ENCODE data around the gene FHDC1.

Gene FHDC1

GRCh38 chr4:152983221-152983620 lies 47.1 kb downstream of the FHDC1 start:
- DNase-seq = no peak

- no peak for DNase-seq
Observed at GRCh38 chr4:152983774-152984411, 47.8 kb downstream of the FHDC1 start.

- no peak for DNase-seq
Observed at GRCh38 chr4:152988721-152989553, 52.8 kb downstream of the FHDC1 start.

GRCh38 chr4:152989554-152989970 lies 53.4 kb downstream of the FHDC1 start:
- DNase-seq = no peak

- DNase-seq = no peak
Observed at GRCh38 chr4:152990471-152991131, 54.5 kb downstream of the FHDC1 start.

GRCh38 chr4:152991398-152991797 lies 55.3 kb downstream of the FHDC1 start:
- no peak for DNase-seq

- no peak for DNase-seq
Observed at GRCh38 chr4:152992027-152992426, 55.9 kb downstream of the FHDC1 start.

- no peak for DNase-seq
Observed at GRCh38 chr4:152992466-152992865, 56.3 kb downstream of the FHDC1 start.

GRCh38 chr4:152994038-152994437 lies 57.9 kb downstream of the FHDC1 start:
- no peak for DNase-seq

- no peak for DNase-seq
Observed at GRCh38 chr4:152996111-152996571, 60.0 kb downstream of the FHDC1 start.

- DNase-seq = no peak
Observed at GRCh38 chr4:152996672-152997071, 60.5 kb downstream of the FHDC1 start.

- no peak for DNase-seq
Observed at GRCh38 chr4:152997288-152997687, 61.2 kb downstream of the FHDC1 start.

- DNase-seq = no peak
Observed at GRCh38 chr4:152997771-152998487, 61.8 kb downstream of the FHDC1 start.

- no peak for DNase-seq
Observed at GRCh38 chr4:152998861-152999260, 62.7 kb downstream of the FHDC1 start.

GRCh38 chr4:152999346-153000075 lies 63.4 kb downstream of the FHDC1 start:
- DNase-seq = no peak

- no peak for DNase-seq
Observed at GRCh38 chr4:153000076-153000420, 63.9 kb downstream of the FHDC1 start.

GRCh38 chr4:153001626-153002025 lies 65.5 kb downstream of the FHDC1 start:
- DNase-seq = no peak

- no peak for DNase-seq
Observed at GRCh38 chr4:153002110-153002509, 66.0 kb downstream of the FHDC1 start.

- no peak for DNase-seq
Observed at GRCh38 chr4:153004081-153004850, 68.1 kb downstream of the FHDC1 start.

GRCh38 chr4:153005899-153006381 lies 69.8 kb downstream of the FHDC1 start:
- DNase-seq = no peak

GRCh38 chr4:153008578-153009199 lies 72.6 kb downstream of the FHDC1 start:
- no peak for DNase-seq

All from T1000 (cell line).